GM18858 (cell line): Measurements from ENCODE around the gene NR1H2.
"Not testable (repeated sequence)": the region's sequence is repeated elsewhere in the genome, so short reads cannot be mapped to it uniquely, and the experiment has no call there.

Experiments used
- ATAC-seq: cut with Tn5 transposase; IDR thresholded peaks from one replicate; pipeline ENCODE4 v1.9.1; 2021; ENCODE audit not compliant: unreplicated experiment

Gene NR1H2

DNA sequence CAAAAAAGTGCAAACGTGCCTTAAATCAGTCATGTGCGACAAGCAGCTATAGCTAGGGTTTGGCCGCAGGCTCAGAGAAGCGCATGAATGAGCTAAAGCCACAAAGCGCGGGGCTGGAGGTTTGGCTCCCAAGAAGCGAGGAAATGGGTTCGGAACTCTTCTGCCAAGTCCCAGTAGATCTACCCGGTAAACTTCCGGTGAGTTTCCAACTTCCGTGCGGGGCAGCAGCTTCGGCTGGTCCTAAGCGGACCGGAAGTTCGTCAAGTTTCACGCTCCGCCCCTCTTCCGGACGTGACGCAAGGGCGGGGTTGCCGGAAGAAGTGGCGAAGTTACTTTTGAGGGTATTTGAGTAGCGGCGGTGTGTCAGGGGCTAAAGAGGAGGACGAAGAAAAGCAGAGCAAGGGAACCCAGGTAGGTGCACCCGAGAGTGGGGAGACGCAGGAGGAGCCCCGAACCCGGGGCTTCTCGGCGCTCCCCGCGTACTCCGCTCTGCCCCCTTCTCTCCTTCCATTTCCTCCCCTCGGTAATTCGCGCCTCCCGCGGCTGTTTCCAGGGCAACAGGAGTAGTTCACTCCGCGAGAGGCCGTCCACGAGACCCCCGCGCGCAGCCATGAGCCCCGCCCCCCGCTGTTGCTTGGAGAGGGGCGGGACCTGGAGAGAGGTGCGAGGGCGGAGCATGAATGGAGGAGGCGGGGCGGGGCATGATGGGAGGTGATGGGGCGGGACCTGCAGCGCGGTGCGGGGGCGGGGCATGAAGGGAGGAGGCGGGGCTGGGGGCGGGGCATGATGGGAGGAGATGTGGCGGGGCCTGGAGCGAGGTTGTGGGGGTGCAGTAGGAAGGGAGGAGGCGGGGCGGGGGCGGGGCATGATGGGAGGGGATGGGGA, at the start of gene NR1H2:
Gene NR1H2 (plus strand): TSS at position 292 of the 885 bp plus-strand sequence. CDS start 1,149 bp downstream, outside the sequence.
- ATAC-seq = peak; percentile 75

DNA sequence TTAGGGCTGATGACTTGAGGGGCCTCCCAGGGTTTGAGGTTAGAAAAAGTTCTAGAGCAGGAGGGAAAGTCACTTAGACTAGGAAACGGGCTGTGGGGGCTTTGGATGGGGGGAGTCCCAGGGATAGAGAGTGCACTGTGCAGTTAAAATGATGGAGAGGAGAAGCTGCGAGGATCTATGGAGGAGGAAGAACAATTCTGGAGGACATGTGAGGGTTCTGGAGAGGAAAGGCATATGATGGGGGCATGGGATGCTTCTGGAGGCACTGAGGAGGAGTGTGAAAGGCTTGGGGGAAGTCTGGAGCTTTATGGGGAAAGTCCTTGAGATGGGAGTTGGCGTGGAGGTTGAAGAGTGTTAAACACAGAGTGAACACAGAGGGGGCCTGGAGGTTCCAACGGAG, 49.2 kb upstream of the NR1H2 start:
- no peak for ATAC-seq

DNA sequence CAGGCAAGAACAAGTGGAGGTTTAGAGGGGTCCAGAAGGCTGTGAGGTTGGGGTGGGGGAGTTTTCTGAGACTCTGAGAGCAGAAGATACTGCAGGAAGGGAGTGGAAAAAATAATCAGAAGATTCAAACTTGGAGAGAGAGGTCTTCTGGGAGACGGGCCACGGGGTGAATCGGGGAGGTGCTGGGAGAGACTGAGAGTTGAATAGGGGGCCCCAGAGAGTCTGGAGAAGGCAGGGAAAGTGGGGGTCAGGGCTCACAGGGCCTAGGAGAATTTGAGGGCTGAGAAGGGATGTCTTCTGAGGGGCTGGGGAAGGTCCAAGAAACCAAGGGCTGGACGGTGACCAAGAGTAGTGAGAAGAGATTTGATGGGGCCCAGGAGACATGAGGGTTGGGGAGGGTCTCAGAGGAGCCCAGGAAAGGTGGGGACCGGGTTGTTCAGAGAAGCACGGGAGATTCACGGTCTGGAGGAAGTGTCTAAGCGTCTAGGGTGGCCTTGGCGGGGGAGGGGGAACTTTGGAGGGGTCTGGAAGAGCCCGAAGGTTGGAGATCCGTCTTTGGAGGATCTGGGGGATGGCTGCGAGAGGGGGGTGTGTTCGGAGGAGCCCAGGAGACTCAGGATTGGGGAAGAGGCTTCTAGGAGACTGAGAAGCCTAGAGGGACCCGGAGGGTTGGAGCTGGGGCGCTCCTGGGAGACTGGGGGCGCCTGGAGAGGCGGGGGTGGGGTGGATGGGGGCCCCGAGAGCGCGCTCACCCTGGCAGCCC, 48.6 kb upstream of the NR1H2 start:
- no peak for ATAC-seq

DNA sequence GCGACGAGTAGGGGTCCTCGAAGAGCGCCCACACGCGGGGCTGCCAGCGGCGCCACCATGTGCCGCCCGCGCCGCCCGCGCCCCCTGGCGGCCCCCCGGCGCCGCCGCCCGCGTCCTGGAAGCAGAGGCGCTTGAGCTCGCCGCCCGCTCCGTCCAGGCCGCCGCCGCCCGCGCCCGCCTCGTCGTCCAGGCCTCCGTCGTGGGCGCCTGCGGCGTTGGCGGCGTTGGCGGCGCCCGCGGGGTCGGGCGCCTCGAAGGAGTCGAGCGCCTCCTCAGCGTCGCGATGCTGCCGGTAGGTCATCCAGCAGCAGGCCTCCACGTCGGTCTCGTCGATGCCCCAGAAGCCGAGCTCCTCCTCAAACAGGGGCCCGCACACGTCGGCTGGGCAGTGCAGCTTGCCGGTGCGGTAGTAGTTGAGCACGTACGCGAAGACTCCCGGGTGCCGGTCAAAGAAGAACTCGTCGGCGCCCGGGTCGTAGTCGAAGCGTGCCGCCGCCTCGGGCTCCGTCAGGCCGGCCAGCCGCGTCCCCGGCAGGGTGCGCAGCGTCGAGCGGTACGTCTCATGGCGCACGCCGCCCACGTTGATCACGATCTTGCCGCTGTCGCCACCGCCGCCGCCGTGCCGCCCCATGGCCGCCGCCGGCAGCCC, 47.9 kb upstream of the NR1H2 start:
- ATAC-seq = no peak

DNA sequence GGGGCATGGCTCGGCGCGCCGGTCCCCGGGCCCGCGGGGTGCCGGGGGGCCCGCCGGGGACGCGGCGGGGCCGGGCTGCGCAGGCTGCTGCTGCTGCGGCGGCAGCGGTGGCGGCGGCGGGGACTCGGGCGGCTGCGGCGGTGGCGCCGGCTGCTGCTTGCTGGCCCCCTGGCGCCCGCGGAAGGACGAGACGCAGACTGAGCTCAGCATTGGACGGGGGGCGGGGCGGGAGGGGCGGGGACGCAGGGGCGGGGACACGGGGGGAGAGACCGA, 47.4 kb upstream of the NR1H2 start:
- ATAC-seq = no peak

DNA sequence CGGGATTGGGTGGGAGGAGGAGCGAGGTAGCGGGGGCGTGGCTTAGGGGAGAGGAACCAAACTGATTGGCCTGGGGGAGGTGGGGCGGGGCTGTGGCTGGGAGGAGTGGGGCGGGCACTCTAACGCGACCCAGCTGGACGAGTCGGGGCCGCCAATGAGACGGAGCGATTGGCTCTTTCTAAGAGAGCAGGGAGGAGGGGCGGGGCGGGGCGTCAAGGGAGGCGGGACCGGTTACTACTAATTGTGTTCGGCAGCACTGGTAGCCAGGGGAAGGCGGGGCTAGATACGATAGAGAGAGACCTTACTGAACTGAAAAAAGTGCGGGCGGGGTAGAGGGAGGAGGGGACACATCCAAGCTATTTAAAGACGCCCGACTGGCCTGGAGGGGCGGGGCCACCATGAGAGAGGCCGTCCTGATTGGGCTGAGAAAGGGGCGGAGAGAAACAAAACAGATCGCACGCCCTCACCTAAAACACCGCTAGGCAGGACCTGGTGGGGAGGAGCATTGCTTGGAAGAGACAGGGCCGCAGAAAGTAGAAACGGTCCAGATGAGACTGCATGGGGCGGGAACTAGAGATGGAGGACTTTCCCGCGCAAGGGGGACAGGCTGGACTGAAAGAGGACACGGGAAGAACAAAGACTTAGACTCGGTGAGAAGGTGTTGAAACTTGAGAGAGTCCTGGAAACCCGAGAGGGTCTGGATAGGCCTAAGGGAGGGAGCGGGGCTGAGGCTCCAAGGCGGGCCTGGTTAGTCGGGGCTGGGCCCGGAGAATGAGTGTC, 46.9 kb upstream of the NR1H2 start, which contains the start of gene KCNC3:
Gene KCNC3 (minus strand): TSS at position 232 of the 780 bp plus-strand sequence. CDS start 295 bp downstream, outside the sequence.
- peak; percentile 30 for ATAC-seq

DNA sequence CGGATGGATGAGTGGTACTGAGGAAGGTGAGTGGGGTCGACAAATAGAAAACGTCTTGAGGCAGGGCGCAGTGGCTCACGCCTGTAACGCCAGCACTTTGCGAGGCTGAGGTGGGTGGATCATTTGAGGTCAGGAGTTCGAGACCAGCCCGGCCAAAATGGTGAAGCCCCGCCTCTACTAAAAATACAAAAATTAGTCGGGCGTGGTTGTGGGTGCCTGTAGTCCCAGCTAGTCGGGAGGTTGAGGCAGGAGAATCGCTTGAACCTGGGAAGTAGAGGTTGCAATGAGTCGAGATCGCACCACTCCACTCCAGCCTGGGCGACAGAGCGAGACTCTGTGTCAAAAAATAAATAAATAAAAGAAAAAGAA, 46.3 kb upstream of the NR1H2 start:
- ATAC-seq = not testable (repeated sequence)

DNA sequence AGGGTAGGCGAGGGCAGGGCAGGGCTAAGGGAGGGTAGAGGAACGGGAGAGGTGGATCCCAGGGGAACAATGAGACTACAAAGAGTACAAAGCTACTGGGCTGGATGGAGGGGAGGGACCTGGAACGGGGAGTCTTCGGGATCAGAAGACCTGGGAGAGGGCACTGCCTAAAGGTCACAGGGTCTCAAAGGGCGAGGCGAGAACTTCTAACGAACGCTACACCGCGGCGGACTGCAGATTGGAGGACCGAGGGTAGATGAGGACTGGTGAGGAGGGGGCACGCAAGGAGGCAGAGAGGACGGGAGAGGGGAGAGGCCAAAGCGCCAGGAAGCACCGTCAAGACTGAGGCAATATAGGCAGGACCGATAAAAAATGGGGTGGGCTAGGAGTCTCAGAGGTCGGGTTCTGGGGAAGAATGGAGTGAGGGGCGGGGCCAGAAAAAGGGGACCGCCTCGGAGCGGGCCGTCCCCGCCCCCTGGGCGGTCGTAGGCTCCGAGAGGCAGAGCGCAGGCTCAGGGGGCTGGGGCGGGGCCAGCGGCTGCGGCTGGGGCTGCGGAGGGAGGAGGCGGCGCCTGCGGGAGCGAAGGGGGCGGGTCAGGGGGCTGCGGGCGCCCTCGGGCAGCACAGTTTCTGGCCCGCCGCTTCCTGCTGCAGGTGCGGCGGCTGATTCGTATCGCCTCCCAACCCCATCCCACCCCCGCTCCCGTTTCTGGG, 45.7 kb upstream of the NR1H2 start:
- no peak for ATAC-seq

DNA sequence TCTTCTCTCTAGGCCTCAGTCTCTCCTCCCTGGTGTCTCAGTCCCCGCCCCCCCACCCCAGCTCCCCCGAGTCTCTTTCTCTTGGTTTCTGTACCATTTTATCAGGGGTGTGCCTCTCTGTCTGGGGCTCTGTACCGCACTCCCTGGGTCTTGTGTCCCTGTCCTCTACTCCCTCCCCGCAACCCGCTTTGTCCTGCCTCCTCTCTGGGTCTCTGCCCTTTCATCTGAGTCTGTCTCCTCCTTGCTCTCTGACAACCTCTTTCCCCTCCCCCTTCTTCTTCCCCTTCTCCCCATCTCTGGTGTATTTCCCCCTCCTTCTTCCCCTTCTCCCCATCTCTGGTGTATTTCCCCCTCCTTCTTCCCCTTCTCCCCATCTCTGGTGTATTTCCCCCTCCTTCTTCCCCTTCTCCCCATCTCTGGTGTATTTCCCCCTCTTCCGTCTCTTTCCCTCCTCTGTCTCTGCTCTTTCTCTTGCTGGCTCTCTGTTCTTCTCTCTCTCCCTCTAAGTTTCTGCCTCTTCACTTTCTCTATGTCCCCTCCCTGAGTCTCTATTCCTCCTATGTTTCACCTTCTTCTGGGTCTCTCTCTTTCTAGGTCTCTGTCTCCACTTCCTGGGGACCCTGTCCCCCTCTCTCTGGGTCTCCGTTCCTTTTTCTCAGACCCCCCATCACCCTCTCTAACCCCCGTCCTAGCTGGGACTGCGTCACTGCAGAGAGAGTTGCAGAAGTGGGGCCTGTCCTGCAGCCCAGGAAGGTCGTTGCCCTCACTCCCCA, 44.9 kb upstream of the NR1H2 start:
- no peak for ATAC-seq

DNA sequence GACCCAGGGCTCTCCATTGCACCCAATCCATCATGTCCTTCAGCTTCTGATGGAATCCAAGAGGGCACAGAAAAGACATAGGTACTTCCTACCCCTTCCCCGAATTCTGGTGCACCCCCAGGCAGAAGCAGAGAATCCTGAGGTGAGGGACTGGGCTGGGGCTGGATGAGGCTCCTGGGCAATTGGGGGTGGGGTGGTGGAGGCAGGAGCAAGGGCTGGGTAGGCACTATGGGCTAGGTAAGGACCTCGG, 44.3 kb upstream of the NR1H2 start:
- no peak for ATAC-seq

DNA sequence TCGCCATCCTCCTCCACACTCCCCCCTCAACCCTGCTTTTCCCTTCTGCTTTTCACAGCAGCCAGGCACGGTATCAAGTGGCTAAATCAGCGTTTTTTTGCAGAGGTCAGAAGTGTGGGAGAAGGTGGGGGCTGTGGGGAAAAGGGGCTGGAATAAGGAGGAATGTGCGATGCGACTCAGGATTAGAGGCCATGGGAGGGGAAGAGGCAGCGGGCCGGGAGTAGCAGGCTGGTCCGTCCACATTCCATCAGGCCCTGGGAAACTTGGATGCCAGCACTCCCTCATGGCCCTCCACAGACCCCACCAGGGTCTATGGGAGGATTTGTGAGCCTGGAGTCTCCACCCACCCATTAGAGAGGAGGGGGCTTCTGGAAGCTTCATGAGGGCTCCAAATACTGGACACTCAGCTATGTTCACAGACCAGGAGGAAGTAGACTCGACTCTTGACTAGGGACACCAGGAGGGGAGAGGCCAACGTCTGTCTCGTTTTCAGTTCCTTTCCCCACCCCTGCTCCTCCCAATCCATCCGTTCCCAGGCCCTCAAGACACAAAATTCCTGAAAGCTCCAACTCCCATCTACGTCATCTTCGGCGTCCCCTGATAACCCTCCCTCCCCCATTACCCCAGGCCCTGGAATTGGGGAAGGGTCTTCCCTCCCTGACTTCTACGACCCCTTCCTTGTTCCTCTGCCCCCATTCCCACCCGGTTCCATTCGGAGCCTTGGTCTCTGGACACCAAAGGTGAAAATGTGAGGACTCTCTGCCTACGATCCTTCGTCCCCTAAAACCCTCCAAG, 43.8 kb upstream of the NR1H2 start:
- no peak for ATAC-seq

DNA sequence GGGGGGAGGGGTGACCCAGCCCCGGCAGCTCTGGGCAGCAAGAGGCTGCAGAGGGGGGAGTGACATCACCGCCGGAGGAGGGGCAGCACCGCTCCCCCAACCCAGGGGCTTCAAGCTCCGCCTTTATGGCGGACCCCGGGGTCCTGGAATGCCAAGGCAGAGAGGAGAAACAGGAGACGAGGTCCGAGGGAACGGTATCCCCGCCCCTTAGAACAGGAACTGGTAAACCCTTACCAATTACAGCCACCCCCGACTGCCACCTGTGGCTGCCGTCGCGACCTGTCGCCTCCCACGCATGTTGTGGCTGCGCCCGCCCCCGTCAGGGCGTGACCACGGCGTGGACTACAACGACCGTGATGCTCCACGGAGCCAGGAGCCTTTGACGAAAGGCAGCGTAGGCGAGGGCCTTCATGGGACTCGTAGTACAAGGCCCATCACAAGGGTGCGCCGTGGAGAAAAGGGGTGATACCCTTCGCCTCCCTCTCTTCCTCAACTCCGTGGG, 43.0 kb upstream of the NR1H2 start:
- ATAC-seq = peak; percentile 41

DNA sequence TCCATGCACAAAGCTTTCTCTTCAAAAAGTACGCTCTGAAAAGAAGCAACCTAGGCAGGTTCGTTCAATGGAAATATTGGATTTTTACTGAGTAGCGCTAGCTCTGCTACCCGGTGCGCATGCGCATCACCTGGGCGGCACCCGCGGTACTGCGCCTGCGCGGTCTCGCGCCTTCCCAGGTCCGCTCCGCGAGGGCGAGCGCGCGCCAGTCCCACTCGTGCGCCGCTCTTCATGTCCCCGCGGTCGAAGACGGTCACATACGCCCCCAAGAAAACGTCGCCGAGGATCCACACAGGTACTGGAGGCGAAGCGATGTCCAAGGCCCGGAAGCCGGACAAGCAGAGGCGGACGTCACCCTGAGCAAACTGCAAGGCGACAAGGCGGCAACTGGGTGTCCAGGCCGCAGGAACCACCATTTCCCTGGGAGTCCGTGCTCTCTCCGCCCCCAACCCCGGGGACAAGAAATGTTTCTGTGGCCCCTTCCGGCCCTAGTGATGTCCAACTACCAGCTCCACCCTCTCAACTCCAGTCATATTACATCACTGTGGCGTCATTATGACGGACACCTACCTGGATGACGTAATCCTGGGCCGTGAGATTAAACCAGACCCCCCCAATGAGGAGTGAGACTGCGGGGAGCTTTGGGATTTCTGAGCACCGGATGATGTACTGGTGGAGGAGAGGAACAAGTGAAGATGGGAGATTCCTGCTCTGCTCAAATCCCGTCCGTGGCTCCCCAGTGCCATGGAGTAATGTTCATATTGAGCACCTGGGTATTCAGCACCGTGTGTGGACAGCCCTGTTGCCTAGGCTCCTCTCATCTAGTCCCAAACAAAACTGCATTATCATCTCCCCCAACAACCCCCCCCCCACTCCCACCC, 42.3 kb upstream of the NR1H2 start:
- ATAC-seq = peak; percentile 20

DNA sequence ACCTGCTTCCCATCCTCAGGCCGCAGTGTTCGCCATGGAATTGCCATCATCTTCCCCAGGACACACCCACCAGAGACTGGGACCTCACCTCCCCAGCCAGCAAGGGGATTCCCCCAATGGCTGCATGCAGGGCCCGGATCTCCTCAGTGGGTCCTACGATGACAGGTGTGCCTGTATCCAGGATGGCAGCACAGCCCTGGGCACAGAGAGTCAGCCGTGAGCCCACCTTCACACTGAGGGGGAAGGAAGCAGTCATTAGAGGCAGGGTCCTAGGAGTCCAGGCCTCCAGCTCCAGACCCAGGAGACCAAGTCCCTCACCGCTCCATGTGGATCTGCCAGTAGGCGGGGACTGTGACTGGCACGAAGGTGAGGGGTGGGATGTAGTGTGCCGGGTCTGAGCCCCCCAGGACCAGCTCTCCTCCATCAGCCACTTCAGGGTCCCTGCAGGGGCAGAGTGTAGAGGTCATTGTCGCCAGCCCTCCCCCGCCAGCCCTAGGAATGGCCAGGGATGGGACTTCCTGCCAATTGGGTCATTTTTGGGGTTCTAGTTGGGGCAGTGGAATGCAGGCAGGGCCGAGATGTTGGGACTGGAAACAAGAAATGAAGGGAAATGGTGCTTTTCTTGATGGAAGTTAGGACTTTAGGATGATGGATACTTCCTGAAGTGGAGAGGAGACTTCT, 41.4 kb upstream of the NR1H2 start:
- ATAC-seq = no peak

DNA sequence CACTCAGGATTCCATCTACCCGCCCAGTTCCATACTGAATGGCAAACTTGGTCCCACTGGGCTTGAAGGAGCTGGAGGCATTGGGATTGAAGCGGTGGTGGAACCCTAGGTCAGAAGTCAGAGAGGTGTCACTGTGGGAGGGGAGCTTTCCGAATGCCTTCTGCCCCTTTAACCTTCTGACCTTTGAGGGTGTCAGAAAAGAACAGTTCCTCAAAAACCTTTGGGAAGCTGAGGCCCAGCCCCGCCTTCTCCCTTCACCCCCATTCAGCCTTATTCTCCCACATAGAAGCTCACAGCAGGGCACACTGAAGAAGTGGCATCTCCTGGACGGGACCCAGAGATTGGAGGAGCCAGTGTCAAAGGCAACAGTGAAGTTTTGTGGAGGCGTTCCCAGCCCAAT, 39.2 kb upstream of the NR1H2 start:
- ATAC-seq = not testable (repeated sequence)

DNA sequence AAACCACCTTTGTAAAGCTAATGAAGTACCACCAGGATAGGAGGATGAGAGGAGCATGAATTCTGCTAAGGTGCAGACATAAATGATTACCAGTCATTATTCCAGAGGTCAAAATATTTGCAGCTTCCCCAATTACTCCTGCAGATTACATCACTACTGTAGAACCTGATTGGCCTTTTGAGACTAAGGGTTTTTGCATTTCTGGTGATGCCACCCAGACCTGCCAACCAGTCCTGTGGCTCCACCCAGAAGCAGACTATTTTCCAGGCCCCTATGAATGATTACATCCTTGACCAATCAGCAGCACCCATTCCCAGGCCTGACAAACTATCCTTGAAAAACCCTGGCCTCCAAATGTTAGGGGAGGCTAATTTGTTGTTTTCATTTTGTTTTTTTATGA, 35.9 kb upstream of the NR1H2 start:
- no peak for ATAC-seq

DNA sequence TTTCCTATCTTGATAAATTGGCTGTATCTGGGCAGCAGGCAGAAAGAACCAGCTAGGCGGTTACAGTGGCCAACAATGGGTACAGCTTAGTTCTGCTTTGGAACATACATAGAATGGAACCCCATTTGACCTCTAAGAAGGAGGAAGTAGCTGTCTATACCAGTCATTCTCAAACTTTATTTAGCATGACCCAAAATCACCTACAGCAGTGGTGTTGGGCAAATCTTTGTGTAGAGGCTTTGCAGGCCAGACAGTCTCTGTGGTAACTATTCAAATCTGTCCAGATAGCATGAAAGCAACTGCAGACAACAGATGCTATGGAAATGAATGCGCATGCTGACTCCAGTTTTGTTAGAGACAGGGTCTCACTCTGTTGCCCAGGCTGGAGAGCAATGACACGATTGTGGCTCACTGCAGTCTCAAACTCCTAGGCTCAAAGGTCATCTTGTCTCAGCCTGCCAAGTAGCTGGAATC, 35.1 kb upstream of the NR1H2 start:
- peak; percentile 53 for ATAC-seq
